Lower leg skin (tissue), 4 donors: ENCODE measurements around the gene TMPRSS6. TPM values are rescaled to one million over a fixed set of nuclear protein-coding genes. Genes with fewer than 3 reads are reported as not detected.

ENCODE experiments used
- DNase-seq, 2 donors: peaks; one replicate each; pipeline ENCODE4 v3.0.0-alpha.2; 2019; ENCODE audit warnings: low spot score in 2 of 2
- H3K4me3 ChIP-seq: fragments of 200-600 bp; sonication (generic); 2 replicates; pipeline ENCODE4 v1.5.1; 2017; ENCODE audit warnings: mild to moderate bottlenecking, low read depth; ENCODE audit not compliant: poor library complexity, severe bottlenecking
- POLR2A ChIP-seq, 2 donors: fragments of 450-650 bp; IDR thresholded peaks; one replicate each; pipeline ENCODE4 v1.6.1; 2016 to 2017; ENCODE audit warnings: antibody characterized with exemption in 2 of 2, mild to moderate bottlenecking in 1 of 2, moderate library complexity in 1 of 2
- WGBS, 2 donors: methylation state at CpG; one replicate each; pipeline ENCODE4 v1.1.5; 2018; 5-methylcytosine and 5-hydroxymethylcytosine counted together
- intact Hi-C: fragments of 100-400 bp; cut with DNase I; formaldehyde crosslinking; loops from one replicate; pipeline ENCODE4 v1.15.0; 2023; ENCODE audit warnings: low total_unique reads
- total RNA-seq, 4 donors: library from RNA; depleted of rRNA; stranded (reverse); fragments of >200 nt; gene quantifications; one replicate each; pipeline ENCODE4 v1.1.0, GENCODE V29; 2016
- TF ChIP-seq, protein P1 (sequence below), 3 donors: fragments of 450-650 bp; IDR thresholded peaks; one replicate each; pipeline ENCODE4 v1.5.1; 2016; ENCODE audit warnings: antibody characterized with exemption in 3 of 3, mild to moderate bottlenecking in 3 of 3, moderate library complexity in 2 of 3

The TMPRSS6 gene
- total RNA-seq, 4 donors from 2014 or later, result 0.65 to 7.5 (median 2.8) TPM

DNA sequence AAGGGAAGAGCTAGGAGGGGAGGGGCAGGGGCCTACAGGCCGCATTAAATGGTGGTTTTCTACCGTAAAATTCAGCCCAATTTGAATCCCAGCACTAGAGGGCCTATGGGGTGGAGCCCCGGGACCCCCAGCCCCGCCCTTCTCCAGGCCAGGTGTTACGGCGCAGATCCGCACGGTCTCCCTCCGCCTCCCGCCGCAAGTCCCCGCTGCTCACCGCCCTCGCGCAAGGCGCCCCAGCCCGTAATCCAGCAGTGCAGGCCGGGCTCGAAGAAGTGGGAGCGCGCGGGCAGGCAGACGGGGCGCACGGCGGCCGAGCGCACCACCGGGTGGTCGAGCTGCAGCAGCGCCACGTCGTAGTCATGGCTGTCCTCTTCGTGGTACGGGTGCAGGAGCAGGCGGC is 40.7 kb downstream of the TMPRSS6 start:
- intact Hi-C loops, result no loop called here
- no peak for DNase-seq
- WGBS, 2 donors, result 23 to 28% methylated on average over 28 to 36 of the region's 36 CpGs
- H3K4me3 ChIP-seq, result no peak overlapping the region
- no peak for TF ChIP-seq POLR2A (IDR thresholded peaks at IDR 0.05)
- TF ChIP-seq, protein P1, sequence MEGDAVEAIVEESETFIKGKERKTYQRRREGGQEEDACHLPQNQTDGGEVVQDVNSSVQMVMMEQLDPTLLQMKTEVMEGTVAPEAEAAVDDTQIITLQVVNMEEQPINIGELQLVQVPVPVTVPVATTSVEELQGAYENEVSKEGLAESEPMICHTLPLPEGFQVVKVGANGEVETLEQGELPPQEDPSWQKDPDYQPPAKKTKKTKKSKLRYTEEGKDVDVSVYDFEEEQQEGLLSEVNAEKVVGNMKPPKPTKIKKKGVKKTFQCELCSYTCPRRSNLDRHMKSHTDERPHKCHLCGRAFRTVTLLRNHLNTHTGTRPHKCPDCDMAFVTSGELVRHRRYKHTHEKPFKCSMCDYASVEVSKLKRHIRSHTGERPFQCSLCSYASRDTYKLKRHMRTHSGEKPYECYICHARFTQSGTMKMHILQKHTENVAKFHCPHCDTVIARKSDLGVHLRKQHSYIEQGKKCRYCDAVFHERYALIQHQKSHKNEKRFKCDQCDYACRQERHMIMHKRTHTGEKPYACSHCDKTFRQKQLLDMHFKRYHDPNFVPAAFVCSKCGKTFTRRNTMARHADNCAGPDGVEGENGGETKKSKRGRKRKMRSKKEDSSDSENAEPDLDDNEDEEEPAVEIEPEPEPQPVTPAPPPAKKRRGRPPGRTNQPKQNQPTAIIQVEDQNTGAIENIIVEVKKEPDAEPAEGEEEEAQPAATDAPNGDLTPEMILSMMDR (IDR thresholded peaks at IDR 0.05), result no peak

DNA sequence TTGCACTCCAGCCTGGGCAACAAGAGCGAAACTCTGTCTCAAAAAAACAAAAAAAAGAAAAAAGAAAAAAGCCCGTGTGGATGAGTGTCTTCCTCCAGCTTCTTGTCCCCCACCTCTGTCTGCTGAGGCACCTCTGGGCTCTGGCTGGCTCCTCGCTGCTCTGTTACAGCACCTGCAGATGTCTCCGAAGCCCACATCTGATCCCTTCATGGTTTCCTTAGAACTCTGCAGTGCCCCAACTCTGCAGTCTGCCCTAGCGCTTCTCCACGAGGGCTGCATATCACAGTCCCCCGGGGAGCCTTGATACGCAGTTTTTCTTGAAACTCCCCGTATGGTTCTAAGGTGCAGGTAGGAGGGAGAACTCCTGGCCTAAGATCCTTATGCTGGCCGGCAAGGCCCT is 42.1 kb downstream of the TMPRSS6 start:
- H3K4me3 ChIP-seq, result no peak overlapping the region
- TF ChIP-seq, protein P1 (IDR thresholded peaks at IDR 0.05), result no peak
- TF ChIP-seq POLR2A (IDR thresholded peaks at IDR 0.05), result no peak
- DNase-seq, result no peak
- intact Hi-C loops, result no loop called here
- WGBS, 2 donors, result 70 to 75% methylated on average over 10 of the region's 10 CpGs

DNA sequence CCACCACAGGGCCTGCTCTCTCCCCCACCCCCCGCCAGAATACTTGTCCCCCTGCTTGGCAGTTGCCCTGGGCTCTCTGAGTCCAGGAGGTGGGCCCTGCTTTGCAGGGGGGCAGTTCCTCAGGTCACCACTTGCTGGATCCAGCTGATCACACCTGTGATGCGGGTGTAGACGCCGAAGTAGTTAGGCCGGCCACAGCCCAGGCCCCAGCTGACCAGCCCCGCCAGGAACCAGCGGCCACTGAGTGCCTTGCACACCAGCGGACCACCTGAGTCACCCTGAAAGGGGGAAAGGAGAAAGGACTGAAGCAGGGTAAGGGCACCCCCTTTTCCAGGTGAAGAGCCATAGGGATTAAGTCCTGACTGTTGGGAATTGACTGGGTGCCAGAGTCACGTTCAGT is 43.6 kb downstream of the TMPRSS6 start:
- WGBS, 2 donors, result 78 to 85% methylated on average over 4 to 9 of the region's 9 CpGs
- intact Hi-C loops, result no loop called here
- H3K4me3 ChIP-seq, result no peak overlapping the region
- no peak for DNase-seq
- TF ChIP-seq POLR2A (IDR thresholded peaks at IDR 0.05), result no peak
- TF ChIP-seq, protein P1 (IDR thresholded peaks at IDR 0.05), result no peak

DNA sequence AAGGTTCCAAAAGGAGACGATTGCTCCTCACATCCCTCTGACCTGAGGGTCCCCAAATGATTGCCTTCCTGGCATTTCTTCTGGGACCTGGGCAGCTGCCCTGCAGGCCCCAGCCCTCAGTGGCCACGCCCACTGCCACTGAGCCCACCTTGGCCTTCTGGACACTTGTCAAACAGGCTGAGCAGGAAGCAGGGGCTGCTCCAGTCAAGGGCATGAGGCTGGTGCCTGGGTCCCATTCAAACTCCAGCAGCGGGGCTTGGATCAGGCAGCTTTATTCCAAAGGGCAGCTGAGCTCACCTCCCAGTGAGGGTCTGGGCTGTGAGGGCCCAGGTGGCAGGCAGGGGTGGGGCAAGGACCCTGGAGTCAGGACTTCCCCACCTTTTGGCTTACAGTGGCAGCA is 44.3 kb downstream of the TMPRSS6 start:
- no peak overlapping the region for H3K4me3 ChIP-seq
- WGBS, 2 donors, result 67 to 80% methylated on average over 2 to 3 of the region's 3 CpGs
- intact Hi-C loops, result no loop called here
- no peak for DNase-seq
- TF ChIP-seq POLR2A (IDR thresholded peaks at IDR 0.05), result no peak
- TF ChIP-seq, protein P1 (IDR thresholded peaks at IDR 0.05), result no peak

DNA sequence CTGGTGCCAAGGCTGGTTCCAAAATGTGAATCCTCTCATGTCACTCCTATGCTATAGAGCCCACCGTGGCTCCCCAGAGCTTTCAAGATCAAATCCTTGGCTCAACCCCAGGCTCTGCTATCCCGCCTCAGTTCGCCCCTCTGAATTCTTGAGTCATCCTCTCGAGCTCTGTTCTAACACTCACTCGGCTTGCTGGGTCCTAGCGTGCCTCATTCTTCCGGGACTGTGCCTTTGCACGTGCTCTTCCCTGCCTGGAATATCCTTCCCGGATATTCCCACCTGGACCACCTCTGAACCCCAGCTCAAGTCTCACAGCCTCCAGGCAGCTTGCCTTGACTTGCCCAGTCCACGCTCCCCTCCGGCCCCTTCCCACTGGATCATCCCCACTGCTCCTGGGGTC is 45.0 kb downstream of the TMPRSS6 start:
- TF ChIP-seq, protein P1 (IDR thresholded peaks at IDR 0.05), result no peak
- TF ChIP-seq POLR2A (IDR thresholded peaks at IDR 0.05), result no peak
- no peak for DNase-seq
- intact Hi-C loops, result no loop called here
- WGBS, 2 donors, result 85 to 86% methylated on average over 11 of the region's 11 CpGs
- no peak overlapping the region for H3K4me3 ChIP-seq
